Neural progenitor cell (in vitro differentiated cells): ENCODE measurements around the gene NAGS.

ENCODE experiments used
- CTCF ChIP-seq: fragments of 200-600 bp; sonication (generic); IDR thresholded peaks from 2 replicates; pipeline ENCODE4 v1.5.1; 2017; ENCODE audit warnings: antibody characterized with exemption, mild to moderate bottlenecking
- EZH2 ChIP-seq: fragments of 200-600 bp; sonication (generic); IDR thresholded peaks from 2 replicates; pipeline ENCODE4 v1.6.1; 2017; ENCODE audit warnings: antibody characterized with exemption, mild to moderate bottlenecking, moderate library complexity
- EZH2phosphoT487 ChIP-seq: fragments of 200-600 bp; sonication (generic); IDR thresholded peaks from 2 replicates; pipeline ENCODE4 v1.6.1; 2017; ENCODE audit warnings: antibody characterized with exemption

- TF ChIP-seq CTCF (peak; percentile 86), EZH2phosphoT487 (no peak), EZH2 (peak; percentile 41)
Measured at GRCh38 chr17:43994272-43995149, 9.9 kb upstream of the NAGS start.
